H9 (cell line): ENCODE data around the gene PATL2. TPM values are rescaled to one million over a fixed set of nuclear protein-coding genes. Genes with fewer than 3 reads are reported as not detected.

Experiments used
- DNase-seq: peaks from one replicate; pipeline ENCODE4 v3.0.0-alpha.2; 2017
- H2AFZ ChIP-seq: one replicate; pipeline ENCODE4 v1.6.1; 2013; ENCODE audit warnings: mild to moderate bottlenecking, low read length, control low read depth, moderate library complexity
- H2AK5ac ChIP-seq: 2 replicates; pipeline ENCODE4 v1.6.1; 2013; ENCODE audit warnings: low read length, control low read depth, mixed read lengths; ENCODE audit not compliant: insufficient read length
- H2BK120ac ChIP-seq: one replicate; pipeline ENCODE4 v1.6.1; 2013; ENCODE audit warnings: low read depth, mild to moderate bottlenecking, low read length, control low read depth, inconsistent platforms; ENCODE audit not compliant: poor library complexity, severe bottlenecking
- H2BK12ac ChIP-seq: 2 replicates; pipeline ENCODE4 v1.6.1; 2013; ENCODE audit warnings: low read length, control low read depth, mixed read lengths, low read depth; ENCODE audit not compliant: insufficient read length
- H2BK15ac ChIP-seq: 2 replicates; pipeline ENCODE4 v1.6.1; 2013; ENCODE audit warnings: low read depth, low read length, control low read depth
- H2BK20ac ChIP-seq: one replicate; pipeline ENCODE4 v1.6.1; 2013; ENCODE audit warnings: low read depth, mild to moderate bottlenecking, low read length, control low read depth, inconsistent platforms; ENCODE audit not compliant: poor library complexity, severe bottlenecking
- H2BK5ac ChIP-seq: 2 replicates; pipeline ENCODE4 v1.6.1; 2013; ENCODE audit warnings: low read length, control low read depth, mixed read lengths; ENCODE audit not compliant: insufficient read length
- H3K14ac ChIP-seq: 2 replicates; pipeline ENCODE4 v1.6.1; 2013; ENCODE audit warnings: low read length, control low read depth; ENCODE audit not compliant: insufficient read depth
- H3K18ac ChIP-seq: 2 replicates; pipeline ENCODE4 v1.6.1; 2013; ENCODE audit warnings: low read depth, mild to moderate bottlenecking, mixed read lengths, low read length, control low read depth; ENCODE audit not compliant: insufficient read length
- H3K23ac ChIP-seq: 2 replicates; pipeline ENCODE4 v1.6.1; 2013; ENCODE audit warnings: low read length, control low read depth, mixed read lengths, low read depth; ENCODE audit not compliant: insufficient read length
- H3K23me2 ChIP-seq: 2 replicates; pipeline ENCODE4 v1.6.1; 2013; ENCODE audit warnings: low read depth, mild to moderate bottlenecking, mixed read lengths, low read length, control low read depth; ENCODE audit not compliant: insufficient read length, poor library complexity, severe bottlenecking
- H3K27ac ChIP-seq: 2 replicates; pipeline ENCODE4 v1.5.1; 2013; ENCODE audit warnings: low read length, control low read depth, mixed read lengths, low read depth; ENCODE audit not compliant: insufficient read length
- H3K27me3 ChIP-seq: 2 replicates; pipeline ENCODE4 v1.6.1; 2013; ENCODE audit warnings: low read length, control low read depth, inconsistent platforms; ENCODE audit not compliant: insufficient read depth
- H3K4ac ChIP-seq: 2 replicates; pipeline ENCODE4 v1.6.1; 2013; ENCODE audit warnings: low read depth, mild to moderate bottlenecking, control low read depth, inconsistent platforms, low read length, moderate library complexity
- H3K4me1 ChIP-seq: 2 replicates; pipeline ENCODE4 v1.6.1; 2013; ENCODE audit warnings: low read length, control low read depth, inconsistent platforms; ENCODE audit not compliant: insufficient read depth
- H3K4me2 ChIP-seq: 2 replicates; pipeline ENCODE4 v1.6.1; 2013; ENCODE audit warnings: low read length, control low read depth, mixed read lengths; ENCODE audit not compliant: insufficient read length, insufficient read depth
- H3K56ac ChIP-seq: 2 replicates; pipeline ENCODE4 v1.6.1; 2013; ENCODE audit warnings: low read depth, mild to moderate bottlenecking, mixed read lengths, low read length, control low read depth; ENCODE audit not compliant: insufficient read length
- H3K79me1 ChIP-seq: 2 replicates; pipeline ENCODE4 v1.6.1; 2013; ENCODE audit warnings: low read depth, mild to moderate bottlenecking, moderate library complexity, low read length, control low read depth, inconsistent platforms; ENCODE audit not compliant: insufficient read depth, poor library complexity, severe bottlenecking
- H3K79me2 ChIP-seq: 2 replicates; pipeline ENCODE4 v1.6.1; 2013; ENCODE audit warnings: low read length, control low read depth, inconsistent platforms; ENCODE audit not compliant: insufficient read depth
- H3K9ac ChIP-seq: 2 replicates; pipeline ENCODE4 v1.6.1; 2013; ENCODE audit warnings: low read length, control low read depth, mixed read lengths; ENCODE audit not compliant: insufficient read length; ENCODE audit errors: extremely low read depth
- H3K9me3 ChIP-seq: one replicate; pipeline ENCODE4 v1.6.1; 2013; ENCODE audit warnings: low read depth, low read length, inconsistent platforms; ENCODE audit not compliant: control insufficient read depth
- H3T11ph ChIP-seq: one replicate; pipeline ENCODE4 v1.6.1; 2013; ENCODE audit warnings: mild to moderate bottlenecking, low read length, control low read depth, inconsistent platforms
- H4K20me1 ChIP-seq: one replicate; pipeline ENCODE4 v1.6.1; 2013; ENCODE audit not compliant: control insufficient read depth, insufficient read length, insufficient read depth
- H4K5ac ChIP-seq: 2 replicates; pipeline ENCODE4 v1.6.1; 2013; ENCODE audit warnings: low read depth, mild to moderate bottlenecking, mixed read lengths, low read length, control low read depth; ENCODE audit not compliant: insufficient read length
- H4K8ac ChIP-seq: replicated peaks from 2 replicates; pipeline ENCODE4 v1.6.1; 2013; ENCODE audit warnings: low read length, control low read depth, mixed read lengths, low read depth; ENCODE audit not compliant: insufficient read length
- H4K91ac ChIP-seq: 2 replicates; pipeline ENCODE4 v1.6.1; 2013; ENCODE audit warnings: low read depth, mild to moderate bottlenecking, moderate library complexity, mixed read lengths, low read length, control low read depth; ENCODE audit not compliant: insufficient read length
- H3K27ac Mint-ChIP-seq, 3 experiments: 2 replicates in 2 of 3; 3 replicates in 1 of 3; pipeline ENCODE4 v1.8.0; 2020 to 2021; ENCODE audit warnings: mixed read lengths in 3 of 3, mild to moderate bottlenecking in 1 of 3, moderate library complexity in 1 of 3
- H3K27me3 Mint-ChIP-seq: 2 replicates; pipeline ENCODE4 v1.8.0; 2021; ENCODE audit warnings: low read depth, mild to moderate bottlenecking, moderate library complexity, mixed read lengths
- H3K36me3 Mint-ChIP-seq, 3 experiments: 2 replicates in 2 of 3; 3 replicates in 1 of 3; pipeline ENCODE4 v1.8.0; 2020 to 2021; ENCODE audit warnings: low read depth in 3 of 3, mixed read lengths in 3 of 3; ENCODE audit not compliant: insufficient read depth in 1 of 3
- H3K4me1 Mint-ChIP-seq, 2 experiments: 2 replicates each; pipeline ENCODE4 v1.8.0; 2020; ENCODE audit warnings: mixed read lengths in 2 of 2
- H3K4me3 Mint-ChIP-seq, 2 experiments: 2 replicates in 1 of 2; 3 replicates in 1 of 2; pipeline ENCODE4 v1.8.0; 2020 to 2021; ENCODE audit warnings: mild to moderate bottlenecking in 2 of 2, mixed read lengths in 2 of 2, moderate library complexity in 1 of 2
- H3K9me3 Mint-ChIP-seq, 2 experiments: 2 replicates in 1 of 2; 3 replicates in 1 of 2; pipeline ENCODE4 v1.8.0; 2020; ENCODE audit warnings: mild to moderate bottlenecking in 2 of 2, mixed read lengths in 2 of 2, moderate library complexity in 1 of 2
- WGBS: extraction: QIAGEN DNeasy Blood & Tissue Kit; methylation state at CpG from one replicate; pipeline ENCODE4 v1.1.7; 2013; ENCODE audit warnings: missing lambda C conversion rate, low lambda C conversion rate, mixed read lengths; ENCODE audit not compliant: insufficient read length; ENCODE audit errors: extremely low coverage; 5-methylcytosine and 5-hydroxymethylcytosine counted together
- total RNA-seq: library from RNA; stranded (reverse); gene quantifications from 2 replicates; pipeline ENCODE4 v1.2.1, GENCODE V29; 2021
- TF ChIP-seq, protein P1 (sequence below): fragments of 200-600 bp; sonication (generic); conservative IDR thresholded peaks from 3 replicates; pipeline ENCODE4 v1.8.0; 2021; ENCODE audit warnings: antibody characterized with exemption, mild to moderate bottlenecking

Gene PATL2
- total RNA-seq, 1 experiment from 2014 or later = 0.46 TPM

DNA sequence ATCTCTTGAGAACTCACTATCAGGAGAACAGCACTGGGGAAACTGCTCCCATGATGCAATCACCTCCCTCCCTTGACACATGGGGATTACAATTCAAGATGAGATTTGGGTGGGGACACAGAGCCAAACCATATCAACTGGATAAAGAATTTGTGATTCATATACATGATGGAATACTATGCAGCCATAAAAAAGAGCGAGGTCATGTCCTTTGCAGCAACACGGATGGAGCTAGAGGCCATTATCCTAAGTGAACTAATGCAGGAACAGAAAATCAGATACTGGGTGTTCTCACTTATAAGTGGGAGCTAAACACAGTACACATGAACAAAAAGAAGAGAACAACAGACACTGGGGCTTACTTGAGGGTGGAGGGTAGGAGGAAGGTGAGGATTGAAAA is 64.7 kb downstream of the PATL2 start:
- no peaks in the 10 kb centered on the region for H4K20me1 ChIP-seq
- H2BK5ac ChIP-seq = no peak overlapping the region
- no peak overlapping the region for H3K4me2 ChIP-seq
- H3K79me1 ChIP-seq = no peaks in the 10 kb centered on the region
- no peak overlapping the region for H3K4me3 Mint-ChIP-seq
- no peak overlapping the region for H3K56ac ChIP-seq
- WGBS = no CpG with 5 or more reads among the region's 2 CpGs
- H4K5ac ChIP-seq = no peak overlapping the region
- H2BK20ac ChIP-seq = no peak overlapping the region
- no peak overlapping the region for H3K27ac ChIP-seq
- H3K14ac ChIP-seq = no peak overlapping the region
- H3K23ac ChIP-seq = no peak overlapping the region
- no peak overlapping the region for H2BK120ac ChIP-seq
- no peaks in the 10 kb centered on the region for H3K27me3 ChIP-seq
- DNase-seq = no peak
- no peak overlapping the region for H3K4ac ChIP-seq
- peaks cover 6 to 19% of the 10 kb centered on the region in 2 experiments; a peak in 3 of 4 replicates for H3K4me1 Mint-ChIP-seq
- no peaks in the 10 kb centered on the region for H3K27me3 Mint-ChIP-seq
- H2BK15ac ChIP-seq = no peak overlapping the region
- no peak overlapping the region for H3K9ac ChIP-seq
- H2AFZ ChIP-seq = no peak overlapping the region
- no peak overlapping the region for H4K91ac ChIP-seq
- H3K36me3 Mint-ChIP-seq = peaks cover 28 to 60% (median 58%) of the 10 kb centered on the region in 3 experiments
- no peak overlapping the region for H3T11ph ChIP-seq
- H2AK5ac ChIP-seq = no peak overlapping the region
- H2BK12ac ChIP-seq = no peak overlapping the region
- H4K8ac ChIP-seq = no peak overlapping the region
- H3K23me2 ChIP-seq = no peaks in the 10 kb centered on the region
- no peaks in the 10 kb centered on the region for H3K9me3 ChIP-seq
- H3K18ac ChIP-seq = no peak overlapping the region
- no peaks in the 10 kb centered on the region for H3K4me1 ChIP-seq
- TF ChIP-seq, protein P1, sequence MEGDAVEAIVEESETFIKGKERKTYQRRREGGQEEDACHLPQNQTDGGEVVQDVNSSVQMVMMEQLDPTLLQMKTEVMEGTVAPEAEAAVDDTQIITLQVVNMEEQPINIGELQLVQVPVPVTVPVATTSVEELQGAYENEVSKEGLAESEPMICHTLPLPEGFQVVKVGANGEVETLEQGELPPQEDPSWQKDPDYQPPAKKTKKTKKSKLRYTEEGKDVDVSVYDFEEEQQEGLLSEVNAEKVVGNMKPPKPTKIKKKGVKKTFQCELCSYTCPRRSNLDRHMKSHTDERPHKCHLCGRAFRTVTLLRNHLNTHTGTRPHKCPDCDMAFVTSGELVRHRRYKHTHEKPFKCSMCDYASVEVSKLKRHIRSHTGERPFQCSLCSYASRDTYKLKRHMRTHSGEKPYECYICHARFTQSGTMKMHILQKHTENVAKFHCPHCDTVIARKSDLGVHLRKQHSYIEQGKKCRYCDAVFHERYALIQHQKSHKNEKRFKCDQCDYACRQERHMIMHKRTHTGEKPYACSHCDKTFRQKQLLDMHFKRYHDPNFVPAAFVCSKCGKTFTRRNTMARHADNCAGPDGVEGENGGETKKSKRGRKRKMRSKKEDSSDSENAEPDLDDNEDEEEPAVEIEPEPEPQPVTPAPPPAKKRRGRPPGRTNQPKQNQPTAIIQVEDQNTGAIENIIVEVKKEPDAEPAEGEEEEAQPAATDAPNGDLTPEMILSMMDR = no peak
- no peak overlapping the region; a peak in 1 of 7 replicates for H3K27ac Mint-ChIP-seq
- H3K9me3 Mint-ChIP-seq = peaks cover 0 to 5% of the 10 kb centered on the region in 2 experiments; a peak in 1 of 5 replicates
- H3K79me2 ChIP-seq = no peaks in the 10 kb centered on the region
